GM18519 (cell line): ENCODE data around the gene SPRY1.

Source experiments
- ATAC-seq: cut with Tn5 transposase; IDR thresholded peaks from one replicate; pipeline ENCODE4 v1.9.1; 2021; ENCODE audit warnings: mild to moderate bottlenecking, moderate library complexity; ENCODE audit not compliant: unreplicated experiment, low FRiP score

Gene SPRY1

DNA sequence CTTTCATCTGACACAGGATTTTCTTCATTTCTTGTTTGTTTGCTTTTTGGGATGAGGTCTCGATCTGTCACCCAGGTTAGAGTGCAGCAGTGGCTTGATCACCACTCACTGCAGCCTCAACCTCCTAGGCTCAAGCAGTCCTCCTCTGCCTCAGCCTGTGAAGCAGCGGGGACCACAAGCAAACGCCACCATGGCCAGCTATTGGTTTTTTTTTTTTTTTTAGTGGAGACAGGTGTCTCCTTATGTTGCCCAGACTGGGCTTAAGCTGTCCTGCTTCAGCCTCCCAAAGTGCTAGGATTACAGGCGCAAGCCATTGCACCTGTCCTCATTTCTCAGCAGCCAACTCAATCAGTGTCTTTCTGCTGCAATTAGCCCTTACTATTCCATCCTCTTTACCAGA is 10.3 kb downstream of the SPRY1 start:
- ATAC-seq: no peak

DNA sequence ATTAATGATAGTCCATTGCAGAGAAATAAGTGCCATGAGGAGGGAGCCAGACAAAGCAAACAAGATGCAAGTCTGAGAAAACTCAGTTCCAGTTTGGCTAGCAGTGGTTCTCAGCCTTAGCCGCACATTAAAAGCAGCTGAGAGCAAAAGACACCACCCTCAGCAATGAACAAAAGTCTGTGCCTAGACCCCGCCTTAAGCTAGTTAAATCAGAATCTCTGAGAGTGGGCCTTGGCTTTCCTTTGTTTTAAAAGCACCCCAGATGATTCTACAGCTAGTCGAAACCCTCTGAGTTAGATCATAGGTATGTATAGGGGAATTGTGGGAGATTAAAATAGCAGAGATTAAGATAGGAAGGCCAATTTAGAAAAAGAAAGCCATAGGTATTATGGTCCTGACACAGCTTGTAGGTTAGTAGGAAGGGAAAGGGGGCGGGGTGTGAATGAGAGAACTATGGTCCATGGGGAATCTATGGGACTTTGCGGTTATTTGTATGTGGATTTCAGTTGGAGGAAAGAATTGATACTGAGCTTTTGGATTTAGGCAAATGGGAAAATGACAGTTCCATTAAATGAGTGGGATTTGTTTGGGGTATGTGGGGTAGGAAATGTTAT is 12.0 kb downstream of the SPRY1 start:
- no peak for ATAC-seq

DNA sequence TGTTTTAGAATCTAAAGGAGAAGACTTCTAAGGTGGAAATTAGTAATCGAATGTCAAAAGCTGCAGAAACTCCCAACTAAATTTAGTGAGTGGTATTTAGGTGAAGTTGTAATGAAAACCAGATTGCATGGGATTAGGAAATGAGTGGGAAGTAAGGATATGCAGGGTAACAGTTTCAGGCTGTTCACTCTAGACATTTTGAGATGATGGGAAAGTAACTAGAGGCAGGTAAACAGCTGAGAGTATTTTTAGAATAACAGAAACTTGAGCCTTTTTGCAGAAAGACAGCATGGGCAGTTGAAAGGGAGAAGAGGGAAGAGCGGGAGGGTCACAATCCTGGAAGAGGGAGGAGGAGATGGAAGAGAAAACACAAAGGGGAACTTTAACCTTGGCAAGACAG is 12.7 kb downstream of the SPRY1 start:
- no peak for ATAC-seq

DNA sequence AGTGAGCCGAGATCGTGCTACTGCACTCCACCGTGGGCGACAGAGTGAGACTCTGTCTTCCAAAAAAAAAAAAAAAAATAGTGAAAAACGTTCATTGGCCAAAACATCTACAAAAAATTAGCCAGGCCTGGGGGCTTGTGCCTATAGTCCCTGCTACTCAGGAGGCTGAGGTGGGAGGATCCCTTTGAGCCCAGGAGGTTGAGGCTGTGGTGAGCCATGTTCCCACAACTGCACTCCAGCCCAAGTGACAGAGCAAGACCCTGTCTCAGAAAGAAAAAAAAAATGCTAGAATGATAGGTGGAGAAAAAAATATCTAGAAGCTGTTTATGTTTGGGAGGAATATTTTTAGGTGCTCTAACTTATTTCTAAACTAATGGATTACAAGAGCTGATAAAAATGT is 14.9 kb downstream of the SPRY1 start:
- no peak for ATAC-seq

DNA sequence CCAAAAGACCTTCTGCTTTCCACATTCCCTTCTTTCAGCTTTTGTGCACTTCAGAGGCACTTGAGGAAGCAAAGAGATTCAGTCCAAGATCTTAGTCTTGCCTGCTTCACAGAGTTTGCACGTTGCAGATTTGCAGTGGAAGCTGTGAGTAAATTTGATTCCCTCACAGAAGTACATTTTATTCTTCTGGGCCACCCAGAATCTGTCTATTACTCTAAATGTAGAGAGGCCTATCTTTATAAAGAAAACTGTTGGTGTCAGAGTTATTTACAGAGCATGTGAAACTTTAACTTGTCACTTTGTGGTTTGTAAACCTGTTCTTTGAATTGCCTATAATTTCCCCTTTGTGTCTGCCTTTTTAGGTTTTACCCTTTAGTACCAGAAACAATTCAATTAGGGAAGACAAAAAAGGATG is 15.5 kb downstream of the SPRY1 start:
- peak; percentile 94 for ATAC-seq

DNA sequence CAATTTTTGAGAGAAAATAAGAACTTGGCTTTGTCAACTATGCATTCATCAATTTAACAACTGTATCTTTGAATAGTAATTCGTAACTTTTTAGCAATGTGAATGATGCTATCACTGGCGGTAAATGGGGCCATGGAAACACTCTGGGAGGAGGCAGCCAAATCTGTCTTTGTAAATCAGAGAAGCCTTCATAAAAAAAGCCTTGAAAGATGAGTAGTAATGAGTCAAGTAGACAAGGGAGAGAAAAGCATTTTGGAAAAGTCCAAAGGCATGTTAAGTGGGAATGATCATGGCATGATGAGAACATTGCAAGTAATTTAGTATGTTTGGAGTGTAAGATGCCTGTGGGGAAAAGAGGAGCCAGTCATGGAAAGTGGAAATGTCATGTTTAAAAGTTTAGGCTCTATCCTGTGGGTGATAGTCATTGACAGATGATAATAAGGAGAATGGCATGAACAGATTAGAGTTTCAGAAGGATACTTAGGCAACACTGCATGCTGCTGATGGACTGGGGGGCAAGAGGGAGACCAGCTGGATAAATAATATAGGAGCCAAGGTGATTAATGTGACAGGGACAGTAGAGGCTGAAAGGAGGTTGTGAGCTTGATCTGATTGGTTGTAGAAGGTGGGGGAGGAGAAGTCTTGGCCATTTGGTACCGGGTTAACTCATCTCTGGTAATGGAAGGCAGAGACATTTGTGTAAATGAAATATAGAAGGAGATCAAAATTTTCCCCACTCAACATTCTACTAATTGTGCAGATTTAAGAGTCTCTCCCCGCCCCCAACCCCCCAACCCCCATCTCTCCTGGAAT is 16.3 kb downstream of the SPRY1 start:
- ATAC-seq: no peak

DNA sequence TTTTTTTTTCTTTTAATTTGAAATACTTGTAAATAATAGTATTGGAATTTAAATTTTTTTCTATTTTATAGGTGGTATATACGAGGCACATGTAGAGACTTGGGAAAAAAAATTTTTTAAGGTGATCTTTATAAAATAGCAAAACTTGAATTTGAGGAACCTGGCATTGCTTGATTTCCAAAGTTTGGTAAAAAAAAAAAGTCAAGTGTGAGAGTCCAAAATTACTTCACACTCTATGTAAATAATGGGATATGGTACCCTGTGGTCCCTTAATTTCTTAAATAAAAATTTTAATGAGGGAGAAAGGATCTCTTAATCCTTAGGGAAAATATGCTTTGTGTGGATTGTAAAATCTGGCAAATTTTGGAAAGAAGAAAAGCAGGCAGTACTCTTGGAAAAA is 19.0 kb downstream of the SPRY1 start:
- ATAC-seq: no peak

DNA sequence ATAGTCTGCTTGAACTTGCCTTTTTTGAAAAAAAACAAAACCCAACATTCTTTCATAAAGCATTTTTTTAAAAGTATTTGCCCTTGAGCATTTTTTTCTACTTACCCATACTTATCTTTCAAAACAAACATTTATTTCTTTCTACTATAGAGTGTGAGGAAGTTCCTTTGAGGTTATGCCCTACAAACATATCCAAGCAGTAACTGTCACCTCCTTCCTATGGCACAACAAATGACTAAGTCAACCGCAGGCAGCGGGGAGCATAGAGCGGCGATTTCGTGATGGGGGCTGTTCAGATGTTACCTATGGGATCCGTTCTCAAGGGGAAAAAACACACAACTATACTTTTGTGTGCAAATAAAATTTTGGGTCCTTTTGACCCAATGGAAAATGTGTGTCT is 19.4 kb downstream of the SPRY1 start:
- ATAC-seq: peak; percentile 33

DNA sequence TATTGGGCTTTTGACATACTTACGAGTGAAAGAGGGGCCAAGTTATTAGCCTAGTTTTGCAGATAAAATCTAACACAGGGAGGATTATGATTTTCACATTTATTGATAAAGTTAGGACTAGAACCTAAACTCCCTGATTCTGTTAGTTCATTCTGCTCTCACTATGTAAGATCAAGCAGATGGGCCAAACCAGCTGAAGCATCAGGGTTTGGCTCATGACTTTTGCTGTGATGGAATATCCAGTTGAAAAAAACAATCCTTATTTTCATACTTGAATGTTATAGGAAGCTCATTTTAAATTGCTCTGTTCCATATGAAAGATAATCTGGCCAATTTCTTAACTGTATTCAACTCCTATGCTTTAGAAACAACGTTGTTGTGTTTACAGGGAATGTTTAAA is 21.2 kb downstream of the SPRY1 start:
- no peak for ATAC-seq

DNA sequence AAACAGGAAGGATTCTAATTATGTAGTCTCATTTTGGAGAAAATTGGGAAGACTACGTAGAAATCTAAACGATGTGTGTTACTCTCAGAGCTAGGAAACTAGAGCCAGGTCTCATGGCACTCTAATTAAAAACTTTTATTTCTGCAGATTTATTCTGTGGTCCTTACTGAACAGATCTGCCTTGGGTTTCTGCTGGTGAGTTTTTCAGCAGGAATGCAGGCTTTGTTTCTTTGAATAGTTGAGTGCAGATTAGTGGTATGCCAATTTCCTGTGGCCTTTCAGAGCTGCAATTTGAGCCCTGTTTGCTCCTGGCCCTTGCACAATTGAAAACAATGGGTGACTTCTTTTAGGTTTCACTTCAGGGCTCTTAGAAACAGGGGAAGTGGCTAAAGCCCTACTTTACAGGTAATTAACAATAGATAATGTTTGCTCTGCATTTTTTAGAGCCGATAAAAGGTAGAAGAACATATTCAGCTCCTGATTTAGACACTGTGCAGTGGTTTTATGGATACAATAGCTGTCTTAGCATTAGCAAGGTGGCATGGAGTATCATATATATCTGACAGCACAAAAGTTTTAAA is 21.8 kb downstream of the SPRY1 start:
- peak; percentile 69 for ATAC-seq

DNA sequence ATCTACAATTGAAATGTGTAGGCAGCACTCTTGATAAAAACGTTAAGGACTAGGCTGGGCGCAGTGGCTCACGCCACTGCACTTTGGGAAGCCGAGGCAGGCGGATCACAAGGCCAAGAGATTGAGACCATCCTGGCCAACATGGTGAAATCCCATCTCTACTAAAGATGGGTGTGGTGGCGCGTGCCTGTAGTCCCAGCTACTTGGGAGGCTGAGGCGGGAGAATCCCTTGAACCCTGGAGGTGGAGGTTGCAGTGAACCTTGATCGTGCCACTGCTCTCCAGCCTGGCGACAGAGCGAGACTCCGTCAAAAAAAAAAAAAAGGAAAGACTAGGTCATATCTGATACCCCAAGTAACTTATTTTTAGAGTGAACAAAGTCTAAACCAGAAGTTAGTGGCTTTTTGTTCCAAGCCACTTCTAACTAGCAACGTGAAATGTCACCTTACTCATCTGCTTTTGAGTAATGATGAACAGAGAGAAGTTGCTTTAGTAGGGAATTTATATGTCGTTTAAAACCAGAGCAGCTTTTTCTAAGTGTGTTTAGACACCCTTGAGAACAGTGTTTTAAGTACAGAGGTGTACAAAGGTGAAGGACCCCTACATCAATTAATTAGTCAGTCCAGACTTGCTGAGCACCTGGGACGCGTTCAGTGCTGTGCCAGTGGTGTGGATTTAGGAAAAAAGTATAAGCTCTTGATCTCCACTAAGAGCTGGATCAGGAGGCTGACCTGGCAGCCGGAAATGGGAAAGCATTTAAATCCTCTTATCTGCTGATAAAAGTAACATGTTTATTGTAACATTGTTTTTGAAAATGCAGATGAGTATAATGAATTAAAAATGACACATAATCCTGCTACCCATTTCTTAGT is 23.5 kb downstream of the SPRY1 start:
- ATAC-seq: no peak

DNA sequence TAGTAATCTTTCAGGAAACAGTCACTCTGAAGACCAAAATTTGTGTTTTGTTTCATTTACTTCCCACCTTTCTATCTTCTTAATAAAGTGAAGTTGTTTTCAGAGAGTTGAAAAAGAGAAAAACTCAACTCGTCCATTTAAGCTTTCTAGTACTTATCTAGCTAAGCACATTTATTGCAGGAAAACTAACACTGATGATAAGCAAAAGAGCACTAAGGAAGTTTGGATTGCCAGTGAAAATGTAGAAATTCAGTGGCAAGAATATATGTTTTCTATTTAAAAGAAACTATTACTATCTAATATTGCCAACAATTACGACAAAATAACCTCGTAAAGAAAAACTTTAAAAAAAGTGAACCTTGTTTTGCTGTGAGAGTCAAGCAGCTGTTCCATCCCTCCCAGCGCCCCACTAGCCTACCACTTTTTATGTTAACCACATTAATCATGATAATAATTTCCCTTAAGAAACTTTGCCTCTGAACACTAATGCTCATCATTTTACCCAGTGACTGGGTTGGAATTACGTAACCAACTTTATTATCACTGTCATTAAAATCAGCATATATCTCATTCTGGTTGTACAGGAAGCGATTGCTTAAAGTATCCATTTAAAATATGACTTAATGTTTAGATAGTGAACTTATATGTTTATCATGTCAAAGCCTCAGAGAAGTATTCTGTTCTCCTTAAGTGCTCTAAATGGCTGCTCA is 24.8 kb downstream of the SPRY1 start:
- ATAC-seq: no peak

DNA sequence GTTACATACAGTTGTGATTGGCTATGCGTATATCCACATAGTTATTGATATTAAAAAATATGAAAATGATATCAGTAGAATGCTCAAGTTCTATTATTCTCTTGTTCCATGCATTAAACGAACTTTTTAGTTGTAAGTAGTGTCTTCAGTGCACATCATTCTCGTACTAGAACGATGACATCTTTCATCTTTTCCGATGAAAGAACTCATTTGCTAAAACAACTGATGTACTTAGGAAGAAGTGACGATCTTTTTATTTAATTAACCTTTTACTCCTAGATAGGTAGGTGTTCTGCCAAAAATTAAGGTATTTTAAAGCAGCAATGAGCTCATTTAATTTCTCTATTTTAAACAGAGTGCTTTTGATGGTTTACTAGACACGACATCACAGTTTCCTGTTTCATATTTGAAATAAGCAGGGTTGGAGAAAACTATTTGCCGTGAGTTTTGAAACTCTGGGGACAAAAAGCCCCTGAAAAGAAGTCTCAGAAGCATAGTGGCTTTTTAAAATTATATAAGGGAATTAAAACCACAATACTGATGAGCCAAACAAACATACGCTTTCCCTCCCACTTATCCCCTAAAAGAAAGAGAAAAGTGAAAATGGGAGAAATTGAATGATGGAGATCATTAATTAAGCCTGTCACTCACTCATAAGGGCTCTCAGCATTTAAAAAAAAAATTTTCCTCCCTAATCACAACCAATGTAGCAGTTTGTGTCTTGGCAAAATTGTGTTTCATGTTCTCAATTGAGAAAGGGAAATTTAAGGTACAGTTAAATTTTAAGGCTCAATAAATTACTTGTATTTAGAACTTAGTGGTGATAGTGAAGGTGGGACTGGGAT is 25.6 kb downstream of the SPRY1 start:
- ATAC-seq: no peak

DNA sequence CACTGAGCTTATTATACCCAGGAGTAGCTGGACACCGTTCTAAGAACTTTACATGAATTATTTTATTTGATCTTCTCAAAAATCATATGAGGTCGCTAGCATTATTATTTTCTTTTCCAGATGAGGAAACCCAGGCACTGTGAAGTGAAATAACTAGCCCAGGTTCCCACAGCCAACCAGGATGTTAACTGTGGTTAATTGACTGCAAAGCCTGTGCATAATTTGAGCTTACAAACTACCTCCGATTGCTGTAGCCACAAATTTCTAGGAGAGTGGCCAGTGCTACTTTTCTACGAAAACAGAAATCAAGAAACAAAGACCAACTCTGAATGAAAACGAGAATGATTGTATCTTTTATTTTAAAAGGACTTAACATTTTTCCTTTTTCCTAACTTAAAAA is 27.2 kb downstream of the SPRY1 start:
- ATAC-seq: no peak

DNA sequence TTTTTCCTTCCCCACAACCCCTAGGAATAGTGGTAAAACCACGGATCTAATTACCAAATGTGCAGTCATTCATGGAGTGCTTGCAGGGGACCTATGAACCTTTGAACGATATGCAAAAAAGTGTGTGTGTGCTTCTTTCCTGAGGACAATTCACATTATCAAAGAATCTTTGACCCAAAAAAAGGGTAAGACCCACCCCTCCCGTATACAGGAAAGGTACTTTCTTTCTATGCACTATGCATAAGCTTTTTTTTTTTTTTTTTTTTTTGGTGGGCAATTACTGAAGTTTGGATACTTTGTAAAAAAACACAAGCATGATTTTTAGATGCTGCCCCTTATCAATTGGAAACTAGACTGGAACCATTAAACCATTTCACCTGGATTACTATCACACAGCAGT is 31.4 kb downstream of the SPRY1 start:
- ATAC-seq: no peak

DNA sequence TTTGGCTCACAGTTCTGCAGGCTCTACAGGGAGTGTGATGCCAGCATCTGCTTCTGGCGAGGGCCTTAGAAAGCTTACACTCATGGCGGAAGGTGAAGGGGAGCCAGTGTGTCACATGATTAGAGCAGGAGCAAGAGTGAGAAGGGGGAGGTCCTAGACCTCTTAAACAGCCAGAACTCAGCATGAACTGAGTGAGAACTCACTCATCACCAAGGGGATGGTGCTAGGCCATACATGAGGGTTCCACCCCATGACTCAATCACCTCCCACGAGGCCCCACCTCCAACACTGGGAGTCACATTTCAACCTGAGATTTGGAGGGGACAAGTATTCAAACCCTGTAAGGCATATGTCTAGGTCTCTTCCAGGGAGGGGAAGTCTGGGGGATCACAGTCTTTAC is 33.4 kb downstream of the SPRY1 start:
- ATAC-seq: no peak

DNA sequence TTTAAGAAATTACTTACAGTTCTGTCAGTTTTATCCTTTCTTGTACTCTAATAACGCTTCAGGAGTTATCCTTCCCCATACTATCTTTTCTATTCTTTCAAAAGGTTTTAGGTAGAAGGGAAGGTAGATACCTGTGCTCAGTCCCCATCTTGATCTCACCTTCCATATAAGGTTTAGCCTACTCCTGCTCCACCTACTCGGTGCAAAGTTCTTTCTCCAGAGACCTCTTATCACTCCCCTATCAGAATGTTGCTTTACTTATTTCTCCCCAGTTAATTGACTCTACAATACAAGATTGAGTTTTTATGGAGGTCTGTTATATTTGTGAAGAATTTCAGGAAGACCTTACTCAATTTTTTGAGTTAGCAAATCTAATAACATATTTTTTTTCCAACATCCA is 33.9 kb downstream of the SPRY1 start:
- no peak for ATAC-seq

DNA sequence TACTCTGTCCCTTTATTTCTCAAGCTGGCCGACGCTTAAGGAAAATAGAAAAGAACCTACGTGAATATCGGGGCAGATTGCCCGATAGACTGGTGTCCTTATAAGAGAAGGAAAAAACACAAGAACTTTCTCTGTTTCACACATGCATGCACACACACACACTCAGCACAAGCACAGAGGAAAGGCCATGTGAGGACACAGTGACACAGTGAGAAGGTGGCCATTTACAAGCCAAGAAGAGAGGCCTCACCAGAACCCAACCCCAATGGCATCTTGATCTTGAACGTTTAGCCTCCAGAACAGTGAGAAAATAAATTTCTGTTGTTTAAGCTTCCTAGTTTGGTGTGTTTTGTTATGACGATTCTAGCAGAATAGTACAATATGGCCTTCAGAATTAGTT is 37.0 kb downstream of the SPRY1 start:
- no peak for ATAC-seq

DNA sequence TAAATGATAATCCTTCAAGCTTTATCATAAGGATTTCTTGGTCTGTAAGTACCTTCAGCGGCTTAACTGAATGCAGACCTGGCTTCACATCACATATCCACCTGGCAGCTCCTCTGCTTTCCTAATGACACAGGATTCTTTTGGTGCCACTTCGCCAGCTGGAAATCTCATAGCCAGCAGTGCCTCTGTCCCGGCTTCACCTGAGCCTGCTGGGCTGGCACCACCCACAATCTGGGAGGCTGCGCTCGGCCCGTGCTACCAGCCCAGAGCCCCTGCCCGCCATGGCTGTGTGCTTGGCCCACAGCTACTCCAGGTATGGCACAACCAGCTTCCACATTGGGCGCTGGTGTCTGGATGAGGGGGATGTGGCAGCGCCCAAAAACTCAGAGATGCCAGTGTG is 37.4 kb downstream of the SPRY1 start:
- ATAC-seq: no peak
